ENCODE data around the gene RNLS.

The RNLS gene

GRCh38 chr10:88515235-88515634 is 67.9 kb downstream of the RNLS start (continued):
- no peak for TF ChIP-seq ZNF777 (tag by site-specific recombination; IDR thresholded peaks at IDR 0.05; ENCODE audit: borderline replicate concordance)
- TF ChIP-seq, protein P1, sequence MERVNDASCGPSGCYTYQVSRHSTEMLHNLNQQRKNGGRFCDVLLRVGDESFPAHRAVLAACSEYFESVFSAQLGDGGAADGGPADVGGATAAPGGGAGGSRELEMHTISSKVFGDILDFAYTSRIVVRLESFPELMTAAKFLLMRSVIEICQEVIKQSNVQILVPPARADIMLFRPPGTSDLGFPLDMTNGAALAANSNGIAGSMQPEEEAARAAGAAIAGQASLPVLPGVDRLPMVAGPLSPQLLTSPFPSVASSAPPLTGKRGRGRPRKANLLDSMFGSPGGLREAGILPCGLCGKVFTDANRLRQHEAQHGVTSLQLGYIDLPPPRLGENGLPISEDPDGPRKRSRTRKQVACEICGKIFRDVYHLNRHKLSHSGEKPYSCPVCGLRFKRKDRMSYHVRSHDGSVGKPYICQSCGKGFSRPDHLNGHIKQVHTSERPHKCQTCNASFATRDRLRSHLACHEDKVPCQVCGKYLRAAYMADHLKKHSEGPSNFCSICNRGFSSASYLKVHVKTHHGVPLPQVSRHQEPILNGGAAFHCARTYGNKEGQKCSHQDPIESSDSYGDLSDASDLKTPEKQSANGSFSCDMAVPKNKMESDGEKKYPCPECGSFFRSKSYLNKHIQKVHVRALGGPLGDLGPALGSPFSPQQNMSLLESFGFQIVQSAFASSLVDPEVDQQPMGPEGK (tag by site-specific recombination; IDR thresholded peaks at IDR 0.05), result no peak
- no peak for TF ChIP-seq ZIC2 (tag by site-specific recombination; IDR thresholded peaks at IDR 0.05)
- no peak for TF ChIP-seq ZNF558 (tag by site-specific recombination; IDR thresholded peaks at IDR 0.05)
- no peak for TF ChIP-seq ZNF394 (tag by site-specific recombination; IDR thresholded peaks at IDR 0.05; ENCODE audit: borderline replicate concordance)
- no peak for TF ChIP-seq ZNF473 (tag by site-specific recombination; IDR thresholded peaks at IDR 0.05)
- TF ChIP-seq ZNF701 (tag by site-specific recombination; IDR thresholded peaks at IDR 0.05), result no peak

DNA sequence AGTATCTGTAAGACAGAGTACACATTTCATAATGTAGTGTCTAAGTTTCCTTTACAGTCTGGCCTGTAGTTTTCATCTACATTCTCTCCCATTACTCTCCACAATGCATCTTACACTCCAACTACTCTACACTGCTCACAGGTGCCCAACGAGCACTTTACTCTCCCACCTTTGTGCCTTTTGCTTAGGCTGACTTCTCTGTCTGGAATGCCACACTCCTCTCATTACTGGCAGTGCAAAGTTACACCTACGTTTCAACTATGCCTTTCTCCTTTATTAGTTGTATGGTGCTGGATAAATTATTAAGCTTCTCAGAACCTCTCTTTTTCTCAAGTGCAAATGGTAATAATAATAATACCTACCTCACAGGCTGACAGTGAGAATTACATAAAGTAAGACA is 70.5 kb downstream of the RNLS start:
- no peak for TF ChIP-seq ZNF560 (tag by site-specific recombination; IDR thresholded peaks at IDR 0.05; ENCODE audit: borderline replicate concordance)
- TF ChIP-seq ZNF518A (tag by site-specific recombination; conservative IDR thresholded peaks at IDR 0.05; ENCODE audit: low read depth), result no peak
- TF ChIP-seq ZNF404 (tag by site-specific recombination; IDR thresholded peaks at IDR 0.05), result no peak
- TF ChIP-seq SP2 (tag by site-specific recombination; IDR thresholded peaks at IDR 0.05), result no peak
- CTCF ChIA-PET, result interaction anchor here (0.6 kb wide), 1 partner anchor 80 kb away, joined by 3 read pairs; no protein-coding TSS in a partner anchor
- H3K9me3 ChIP-seq (ENCODE audit: control insufficient read depth, insufficient read depth, low read depth, low read length), result no peaks in the 10 kb centered on the region
- POLR2A ChIA-PET, result no interaction called here
- no peak overlapping the region for H3K4me3 ChIP-seq (ENCODE audit: low read depth, low read length)
- no peaks in the 10 kb centered on the region for H3K36me3 ChIP-seq (ENCODE audit: control insufficient read depth in 2 of 2, insufficient read depth in 1 of 2, low read length in 2 of 2)
- no peak overlapping the region for H3K27ac ChIP-seq (ENCODE audit: extremely low read depth, low read depth, low read length)
- H3K4me1 ChIP-seq (ENCODE audit: control insufficient read depth, insufficient read depth, low read length), result peaks cover 4% of the 10 kb centered on the region; the same call in 1 of the 2 replicates

DNA sequence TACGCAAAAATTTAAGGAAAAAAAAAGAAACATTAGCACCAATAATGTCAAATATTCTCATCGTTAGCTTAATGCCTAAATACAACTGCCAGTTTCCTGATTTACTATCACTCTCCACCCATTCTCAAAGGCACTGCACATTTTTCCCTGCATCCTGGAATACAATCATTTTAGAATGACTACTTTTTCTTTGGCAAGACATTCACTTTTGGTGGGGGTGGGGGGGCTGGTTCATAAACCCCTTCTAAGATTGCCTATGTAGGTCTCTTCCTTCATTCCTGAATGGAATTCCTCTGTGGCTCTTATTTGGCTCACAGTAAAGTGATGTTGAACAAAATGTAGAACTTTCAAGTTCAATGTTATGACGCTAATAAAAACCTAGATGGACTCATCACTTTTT is 74.3 kb downstream of the RNLS start:
- POLR2A ChIA-PET, result no interaction called here
- CTCF ChIA-PET, result no interaction called here
- no peaks in the 10 kb centered on the region for H3K9me3 ChIP-seq (ENCODE audit: control insufficient read depth, insufficient read depth, low read depth, low read length)
- H3K36me3 ChIP-seq (ENCODE audit: control insufficient read depth in 2 of 2, insufficient read depth in 1 of 2, low read length in 2 of 2), result no peaks in the 10 kb centered on the region
- no peak overlapping the region for H3K27ac ChIP-seq (ENCODE audit: extremely low read depth, low read depth, low read length)
- peaks cover 12% of the 10 kb centered on the region; the same call in 1 of the 2 replicates for H3K4me1 ChIP-seq (ENCODE audit: control insufficient read depth, insufficient read depth, low read length)
- no peak overlapping the region for H3K4me3 ChIP-seq (ENCODE audit: low read depth, low read length)
- TF ChIP-seq ZBTB10 (tag by site-specific recombination; IDR thresholded peaks at IDR 0.05) (no peak), ZNF610 (tag by site-specific recombination; IDR thresholded peaks at IDR 0.05; ENCODE audit: borderline replicate concordance) (no peak), ZNF26 (tag by site-specific recombination; IDR thresholded peaks at IDR 0.05) (no peak)
